HepG2 (cell line): ENCODE measurements around the gene XPO5. TPM values are rescaled to one million over a fixed set of nuclear protein-coding genes. Genes with fewer than 3 reads are reported as not detected.
A peak's percentile ranks its signal among the peaks of the same experiment; 100 is the strongest.

Experiments
- ATAC-seq: fragments of 200-7000 bp; cut with Tn5 transposase; 3 replicates; pipeline ENCODE4 v1.9.1; 2020; ENCODE audit warnings: mild to moderate bottlenecking, moderate library complexity
- BruUV-seq: library from RNA; stranded (reverse); fragments of 400-500 nt; replicated peaks from 2 replicates; lab custom pipeline; 2021; lab: Mats Ljungman, UMichigan
- CTCF ChIA-PET: fragments of 300-600 bp; formaldehyde crosslinking; extraction: SDS; loops from one replicate; lab custom pipeline; 2021; ENCODE audit warnings: low total read pairs, inconsistent platforms, low intra/inter-chr PET ratio; lab: Yijun Ruan, JAX
- POLR2A ChIA-PET: fragments of 350-600 bp; sonication (Branson Sonifier 250); formaldehyde crosslinking; loops from one replicate; lab custom pipeline; 2020; ENCODE audit warnings: antibody characterized with exemption, inconsistent platforms; lab: Yijun Ruan, JAX
- DNase-seq: peaks from one replicate; pipeline ENCODE4 v3.0.0-alpha.2; 2015; ENCODE audit warnings: low spot score
- FAIRE-seq: peaks from 3 replicates; lab custom pipeline; 2011; peaks lifted over from hg19 to GRCh38; lab: Jason Lieb, UNC
- H2AFZ ChIP-seq: one replicate; pipeline ENCODE4 v1.6.1; 2011; ENCODE audit warnings: low read length, inconsistent platforms
- H3K27ac ChIP-seq: fragments of 300-600 bp; 3 replicates; pipeline ENCODE4 v1.8.0; 2011; ENCODE audit warnings: mixed run types, mild to moderate bottlenecking, mixed read lengths, low read length, inconsistent platforms; ENCODE audit not compliant: insufficient read depth; ENCODE audit errors: extremely low read length
- H3K27me3 ChIP-seq, 2 experiments: fragments of 200-600 bp in 1 of 2; 2 replicates in 1 of 2; 3 replicates in 1 of 2; pipeline versions ENCODE4 v1.6.0 to v1.8.0; 2011; ENCODE audit warnings: low read length in 2 of 2, mild to moderate bottlenecking in 2 of 2, moderate library complexity in 2 of 2, inconsistent platforms in 1 of 2; ENCODE audit not compliant: insufficient read depth in 2 of 2, control insufficient read depth in 1 of 2
- H3K36me3 ChIP-seq, 2 experiments: fragments of 200-600 bp in 1 of 2; replicated peaks in 1 of 2; 2 replicates in 1 of 2; 3 replicates in 1 of 2; pipeline versions ENCODE4 v1.5.1 to v1.8.0; 2011; ENCODE audit warnings: low read length in 2 of 2, inconsistent platforms in 1 of 2; ENCODE audit not compliant: insufficient read depth in 2 of 2, control insufficient read depth in 1 of 2
- H3K4me1 ChIP-seq: 2 replicates; pipeline ENCODE4 v1.5.1; 2012; ENCODE audit warnings: low read length, inconsistent platforms; ENCODE audit not compliant: insufficient read depth
- H3K4me2 ChIP-seq: 2 replicates; pipeline ENCODE4 v1.6.0; 2011; ENCODE audit warnings: low read depth, low read length, inconsistent platforms
- H3K4me3 ChIP-seq, 3 experiments: fragments of 200-600 bp in 1 of 3; sonication (generic), shearing (Covaris generic) in 1 of 3; replicated peaks in 1 of 3; 2 replicates each; pipeline ENCODE4 v1.5.1; 2011 to 2016; ENCODE audit warnings: low read length in 3 of 3, inconsistent platforms in 2 of 3, low read depth in 2 of 3, mild to moderate bottlenecking in 2 of 3, control low read depth in 1 of 3, mixed read lengths in 1 of 3; ENCODE audit not compliant: insufficient read depth in 1 of 3
- H3K79me2 ChIP-seq: one replicate; pipeline ENCODE4 v1.6.1; 2011; ENCODE audit warnings: low read length, inconsistent platforms; ENCODE audit not compliant: insufficient read depth
- H3K9ac ChIP-seq: 2 replicates; pipeline ENCODE4 v1.6.0; 2011; ENCODE audit warnings: mild to moderate bottlenecking, low read depth, low read length, inconsistent platforms; ENCODE audit not compliant: insufficient read depth
- H3K9me3 ChIP-seq: 2 replicates; pipeline ENCODE4 v1.5.1; 2012; ENCODE audit warnings: mild to moderate bottlenecking, low read length
- H4K20me1 ChIP-seq: 2 replicates; pipeline ENCODE4 v1.6.0; 2011; ENCODE audit warnings: inconsistent platforms, mild to moderate bottlenecking, low read length, moderate library complexity; ENCODE audit not compliant: insufficient read depth
- ASH2L ChIP-seq: fragments of 300-600, 200-600 bp; sonication (generic); IDR thresholded peaks from 2 replicates; pipeline ENCODE4 v1.7.0; 2017; ENCODE audit warnings: low read depth, mild to moderate bottlenecking, moderate library complexity, mixed read lengths, low read length; ENCODE audit not compliant: insufficient read length
- CEBPB ChIP-seq: IDR thresholded peaks from 2 replicates; pipeline ENCODE4 v1.6.1; 2011; ENCODE audit warnings: low read depth, low read length, improper control_type of control experiment, borderline replicate concordance
- HOXA7 ChIP-seq: sonication (generic); formaldehyde crosslinking; IDR thresholded peaks from 2 replicates; pipeline ENCODE4 v1.8.1; 2022; ENCODE audit warnings: mild to moderate bottlenecking, missing genetic modification reagents, moderate library complexity
- YY1 ChIP-seq: IDR thresholded peaks from 2 replicates; pipeline ENCODE4 v1.6.1; 2011; ENCODE audit warnings: low read length, low read depth, moderate library complexity, mild to moderate bottlenecking; ENCODE audit not compliant: insufficient read depth, insufficient replicate concordance
- ZFP62 ChIP-seq: sonication (generic); formaldehyde crosslinking; IDR thresholded peaks from 2 replicates; pipeline ENCODE4 v1.4.0; 2020; ENCODE audit warnings: missing genetic modification reagents
- ZNF749 ChIP-seq: sonication (generic); formaldehyde crosslinking; IDR thresholded peaks from 2 replicates; pipeline ENCODE4 v1.8.0; 2022; ENCODE audit warnings: mild to moderate bottlenecking, missing genetic modification reagents, moderate library complexity, borderline replicate concordance
- WGBS: methylation state at CpG from one replicate; pipeline ENCODE4 v1.1.6; 2017; ENCODE audit warnings: low lambda C conversion rate; 5-methylcytosine and 5-hydroxymethylcytosine counted together
- in situ Hi-C: cut with HindIII; loops from 2 replicates; pipeline ENCODE4 v1.10.0; 2017; ENCODE audit warnings: low pct_unique_long_range_greater_than_20kb; ENCODE audit not compliant: extremely low pct_ligation_motif_present
- intact Hi-C: fragments of 100-400 bp; cut with micrococcal nuclease; formaldehyde crosslinking; loops from one replicate; pipeline ENCODE4 v1.10.0; 2022; ENCODE audit not compliant: unreplicated experiment
- polyA plus RNA-seq, 8 experiments: library from polyadenylated mRNA; depleted of rRNA in 3 of 8; stranded (reverse) in 7 of 8; unstranded in 1 of 8; fragments of >200 nt; fragmentation: Illumina TruSeq in 4 of 8; extraction: Trizol in 4 of 8; gene quantifications; 2 replicates each; pipeline versions ENCODE4 v1.2.1 to v1.2.3, GENCODE V29; 2011 to 2016; ENCODE audit warnings: low read depth in 4 of 8, missing spikeins in 1 of 8, mixed read lengths in 1 of 8; ENCODE audit not compliant: insufficient read depth in 1 of 8
- total RNA-seq, 5 experiments: library from RNA; depleted of rRNA; stranded (reverse); fragments of >200 nt; fragmentation: Illumina TruSeq; extraction: Trizol; gene quantifications; 2 replicates each; pipeline ENCODE4 v1.2.3, GENCODE V29; 2016; ENCODE audit warnings: low read depth in 1 of 5
- TF ChIP-seq, protein P1 (sequence below): sonication (generic); formaldehyde crosslinking; IDR thresholded peaks from 2 replicates; pipeline ENCODE4 v1.4.0; 2020; ENCODE audit warnings: mild to moderate bottlenecking, missing genetic modification reagents, borderline replicate concordance
- TF ChIP-seq, protein P2 (sequence below): sonication (generic); formaldehyde crosslinking; IDR thresholded peaks from 2 replicates; pipeline ENCODE4 v1.5.0; 2020; ENCODE audit warnings: mild to moderate bottlenecking, missing genetic modification reagents, moderate library complexity

XPO5 gene
- total and polyA plus RNA-seq, 2 of the 13 experiments (the other 11 are each of a cell fraction or from before 2014, with no cell fraction given) = 52.2 to 68.0 TPM

DNA sequence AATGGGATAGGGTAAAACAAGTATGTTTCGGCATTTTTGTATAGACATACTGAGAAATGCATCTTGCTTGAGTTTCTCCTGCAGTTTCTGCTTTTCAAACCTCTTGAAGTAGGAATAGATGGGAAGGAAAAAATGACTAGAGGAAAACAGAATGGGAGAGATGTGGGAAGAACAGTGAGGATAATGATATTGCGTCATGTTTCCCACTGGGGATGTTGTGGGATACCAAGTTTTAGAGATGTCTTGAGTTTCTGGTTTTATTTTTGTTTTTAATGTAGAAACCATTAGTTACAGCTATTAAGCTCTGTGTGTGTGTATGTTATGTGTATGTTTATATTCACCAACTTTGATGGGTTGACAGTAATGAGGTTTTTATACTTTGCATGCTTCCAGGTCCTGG, 24.8 kb upstream of the XPO5 start:
- in situ Hi-C loops (no loop called here), intact Hi-C loops (loop anchor here (10.0 kb wide), 1 partner anchor 64 kb away; no protein-coding TSS in a partner anchor)
- POLR2A ChIA-PET = no interaction called here
- no peak overlapping the region for H3K27ac ChIP-seq
- peaks cover 15 to 56% of the 10 kb centered on the region in 2 experiments for H3K36me3 ChIP-seq
- H3K4me2 ChIP-seq = no peak overlapping the region
- over 99% methylated on average over 2 of the region's 2 CpGs for WGBS
- no peaks in the 10 kb centered on the region for H3K27me3 ChIP-seq
- no peak overlapping the region for H2AFZ ChIP-seq
- TF ChIP-seq CEBPB (peak; percentile 84), YY1 (no peak), ZFP62 (CRISPR knock-in tag) (no peak), HOXA7 (no peak), ASH2L (no peak), ZNF749 (CRISPR knock-in tag) (no peak)
- TF ChIP-seq, protein P1, sequence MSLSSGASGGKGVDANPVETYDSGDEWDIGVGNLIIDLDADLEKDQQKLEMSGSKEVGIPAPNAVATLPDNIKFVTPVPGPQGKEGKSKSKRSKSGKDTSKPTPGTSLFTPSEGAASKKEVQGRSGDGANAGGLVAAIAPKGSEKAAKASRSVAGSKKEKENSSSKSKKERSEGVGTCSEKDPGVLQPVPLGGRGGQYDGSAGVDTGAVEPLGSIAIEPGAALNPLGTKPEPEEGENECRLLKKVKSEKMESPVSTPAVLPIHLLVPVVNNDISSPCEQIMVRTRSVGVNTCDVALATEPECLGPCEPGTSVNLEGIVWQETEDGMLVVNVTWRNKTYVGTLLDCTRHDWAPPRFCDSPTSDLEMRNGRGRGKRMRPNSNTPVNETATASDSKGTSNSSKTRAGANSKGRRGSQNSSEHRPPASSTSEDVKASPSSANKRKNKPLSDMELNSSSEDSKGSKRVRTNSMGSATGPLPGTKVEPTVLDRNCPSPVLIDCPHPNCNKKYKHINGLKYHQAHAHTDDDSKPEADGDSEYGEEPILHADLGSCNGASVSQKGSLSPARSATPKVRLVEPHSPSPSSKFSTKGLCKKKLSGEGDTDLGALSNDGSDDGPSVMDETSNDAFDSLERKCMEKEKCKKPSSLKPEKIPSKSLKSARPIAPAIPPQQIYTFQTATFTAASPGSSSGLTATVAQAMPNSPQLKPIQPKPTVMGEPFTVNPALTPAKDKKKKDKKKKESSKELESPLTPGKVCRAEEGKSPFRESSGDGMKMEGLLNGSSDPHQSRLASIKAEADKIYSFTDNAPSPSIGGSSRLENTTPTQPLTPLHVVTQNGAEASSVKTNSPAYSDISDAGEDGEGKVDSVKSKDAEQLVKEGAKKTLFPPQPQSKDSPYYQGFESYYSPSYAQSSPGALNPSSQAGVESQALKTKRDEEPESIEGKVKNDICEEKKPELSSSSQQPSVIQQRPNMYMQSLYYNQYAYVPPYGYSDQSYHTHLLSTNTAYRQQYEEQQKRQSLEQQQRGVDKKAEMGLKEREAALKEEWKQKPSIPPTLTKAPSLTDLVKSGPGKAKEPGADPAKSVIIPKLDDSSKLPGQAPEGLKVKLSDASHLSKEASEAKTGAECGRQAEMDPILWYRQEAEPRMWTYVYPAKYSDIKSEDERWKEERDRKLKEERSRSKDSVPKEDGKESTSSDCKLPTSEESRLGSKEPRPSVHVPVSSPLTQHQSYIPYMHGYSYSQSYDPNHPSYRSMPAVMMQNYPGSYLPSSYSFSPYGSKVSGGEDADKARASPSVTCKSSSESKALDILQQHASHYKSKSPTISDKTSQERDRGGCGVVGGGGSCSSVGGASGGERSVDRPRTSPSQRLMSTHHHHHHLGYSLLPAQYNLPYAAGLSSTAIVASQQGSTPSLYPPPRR (CRISPR knock-in tag) = no peak
- TF ChIP-seq, protein P2, sequence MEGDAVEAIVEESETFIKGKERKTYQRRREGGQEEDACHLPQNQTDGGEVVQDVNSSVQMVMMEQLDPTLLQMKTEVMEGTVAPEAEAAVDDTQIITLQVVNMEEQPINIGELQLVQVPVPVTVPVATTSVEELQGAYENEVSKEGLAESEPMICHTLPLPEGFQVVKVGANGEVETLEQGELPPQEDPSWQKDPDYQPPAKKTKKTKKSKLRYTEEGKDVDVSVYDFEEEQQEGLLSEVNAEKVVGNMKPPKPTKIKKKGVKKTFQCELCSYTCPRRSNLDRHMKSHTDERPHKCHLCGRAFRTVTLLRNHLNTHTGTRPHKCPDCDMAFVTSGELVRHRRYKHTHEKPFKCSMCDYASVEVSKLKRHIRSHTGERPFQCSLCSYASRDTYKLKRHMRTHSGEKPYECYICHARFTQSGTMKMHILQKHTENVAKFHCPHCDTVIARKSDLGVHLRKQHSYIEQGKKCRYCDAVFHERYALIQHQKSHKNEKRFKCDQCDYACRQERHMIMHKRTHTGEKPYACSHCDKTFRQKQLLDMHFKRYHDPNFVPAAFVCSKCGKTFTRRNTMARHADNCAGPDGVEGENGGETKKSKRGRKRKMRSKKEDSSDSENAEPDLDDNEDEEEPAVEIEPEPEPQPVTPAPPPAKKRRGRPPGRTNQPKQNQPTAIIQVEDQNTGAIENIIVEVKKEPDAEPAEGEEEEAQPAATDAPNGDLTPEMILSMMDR (CRISPR knock-in tag) = no peak
- CTCF ChIA-PET = no interaction called here
- no peak overlapping the region for H3K4me3 ChIP-seq
- H3K9me3 ChIP-seq = no peaks in the 10 kb centered on the region
- DNase-seq (no peak), ATAC-seq (no peak), FAIRE-seq (no peak)
- no peaks in the 10 kb centered on the region for H3K79me2 ChIP-seq
- H4K20me1 ChIP-seq = no peaks in the 10 kb centered on the region
- no peak overlapping the region for H3K9ac ChIP-seq
- no TSS peak for BruUV-seq
- H3K4me1 ChIP-seq = no peaks in the 10 kb centered on the region
